ENCODE measurements around the gene SEPTIN7.

- no peak for TF ChIP-seq CTCF (IDR thresholded peaks at IDR 0.05; ENCODE audit: insufficient read depth, low read length, poor library complexity, severe bottlenecking)
- TF ChIP-seq EZH2phosphoT487 (conservative IDR thresholded peaks at IDR 0.05; ENCODE audit: low read length): no peak
Measured at GRCh38 chr7:35818513-35818912, 17.7 kb downstream of the SEPTIN7 start.

Measured in SU-DHL-6 (cell line).